HG02884 (cell line): ENCODE measurements around the gene DTNB.
"Not testable (repeated sequence)": the region's sequence is repeated elsewhere in the genome, so short reads cannot be mapped to it uniquely, and the experiment has no call there.

Experiments
- ATAC-seq: cut with Tn5 transposase; IDR thresholded peaks from one replicate; pipeline ENCODE4 v1.9.1; 2021; ENCODE audit warnings: mild to moderate bottlenecking, moderate library complexity; ENCODE audit not compliant: unreplicated experiment

Gene DTNB

GRCh38 chr2:25633801-25634200, 39.6 kb downstream of the DTNB start:
- ATAC-seq = not testable (repeated sequence)

- ATAC-seq = no peak
Observed at GRCh38 chr2:25632396-25632795, 41.0 kb downstream of the DTNB start.

GRCh38 chr2:25624635-25625034, 48.7 kb downstream of the DTNB start:
- ATAC-seq = no peak

DNA sequence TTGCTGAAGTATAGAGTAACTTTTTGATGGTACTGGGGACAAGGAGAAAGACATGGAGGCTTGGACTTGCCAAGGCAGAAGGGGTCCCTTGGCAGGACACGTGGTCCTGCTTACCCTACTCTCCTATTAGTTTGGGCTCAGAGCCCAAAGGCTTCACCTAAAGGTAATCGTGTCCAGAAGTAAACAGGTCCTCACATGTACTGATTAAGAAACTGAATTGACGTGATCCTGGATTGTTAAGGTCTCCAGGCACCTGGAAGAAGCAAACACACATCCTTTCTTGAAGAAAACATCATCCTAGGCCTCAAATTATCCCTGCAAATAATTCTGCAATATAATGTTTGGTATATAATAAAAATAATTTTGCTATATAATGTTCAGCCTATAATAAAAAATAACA, 50.0 kb downstream of the DTNB start:
- no peak for ATAC-seq

- ATAC-seq = no peak
Observed at GRCh38 chr2:25620711-25621110, 52.7 kb downstream of the DTNB start.

- ATAC-seq = no peak
Observed at GRCh38 chr2:25620077-25620476, 53.3 kb downstream of the DTNB start.

GRCh38 chr2:25619185-25619584, 54.2 kb downstream of the DTNB start:
- no peak for ATAC-seq

DNA sequence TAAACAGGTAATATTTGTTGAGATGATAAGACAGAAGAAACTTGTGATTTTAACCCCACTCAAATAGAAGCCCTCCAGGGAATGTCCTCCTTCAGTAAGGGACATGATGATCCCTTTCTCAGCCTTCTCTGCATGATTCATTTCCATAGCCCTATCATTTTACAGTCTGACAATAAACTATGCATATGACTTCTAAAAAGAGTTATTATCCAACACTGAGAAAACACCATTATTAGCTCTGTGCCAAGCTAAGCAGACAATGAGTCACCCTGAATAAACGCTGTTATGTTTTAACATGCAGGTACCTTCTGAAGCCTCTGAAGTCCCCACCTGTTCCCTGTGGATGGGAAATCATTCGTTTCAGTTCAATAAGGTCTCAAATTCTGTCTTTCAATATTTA, 54.7 kb downstream of the DTNB start:
- ATAC-seq = no peak

GRCh38 chr2:25617948-25618646, 55.3 kb downstream of the DTNB start:
- ATAC-seq = no peak

- ATAC-seq = no peak
Observed at GRCh38 chr2:25615920-25616319, 57.5 kb downstream of the DTNB start.

DNA sequence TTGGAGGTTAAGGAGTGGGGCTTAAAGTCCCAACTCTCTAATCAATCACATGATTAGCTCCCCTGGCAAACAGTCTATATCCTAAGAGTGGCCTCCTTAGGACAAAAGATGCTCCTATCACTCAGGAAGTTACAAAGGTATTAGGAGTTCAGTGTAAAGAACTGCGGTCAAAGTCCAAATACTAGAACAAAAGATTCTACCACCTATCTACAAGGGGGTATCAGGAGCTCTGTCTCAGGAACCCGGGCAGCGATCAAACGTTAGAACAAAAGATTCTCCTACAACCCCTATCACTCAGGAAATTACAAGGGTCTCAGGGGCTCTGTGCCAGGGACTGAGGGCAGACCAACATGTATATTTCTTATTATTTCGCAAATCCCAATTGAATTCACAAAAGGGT, 58.0 kb downstream of the DTNB start:
- ATAC-seq = no peak

- no peak for ATAC-seq
Observed at GRCh38 chr2:25614711-25615110, 58.7 kb downstream of the DTNB start.

- no peak for ATAC-seq
Observed at GRCh38 chr2:25608718-25609117, 64.7 kb downstream of the DTNB start.

- no peak for ATAC-seq
Observed at GRCh38 chr2:25606892-25607291, 66.5 kb downstream of the DTNB start.

GRCh38 chr2:25602333-25602723, 71.0 kb downstream of the DTNB start:
- no peak for ATAC-seq

- ATAC-seq = not testable (repeated sequence)
Observed at GRCh38 chr2:25601711-25602332, 71.6 kb downstream of the DTNB start.

GRCh38 chr2:25598911-25599310, 74.5 kb downstream of the DTNB start:
- ATAC-seq = no peak

- ATAC-seq = no peak
Observed at GRCh38 chr2:25598332-25598731, 75.0 kb downstream of the DTNB start.

GRCh38 chr2:25597881-25598280, 75.5 kb downstream of the DTNB start:
- no peak for ATAC-seq

- no peak for ATAC-seq
Observed at GRCh38 chr2:25596516-25597244, 76.7 kb downstream of the DTNB start.

DNA sequence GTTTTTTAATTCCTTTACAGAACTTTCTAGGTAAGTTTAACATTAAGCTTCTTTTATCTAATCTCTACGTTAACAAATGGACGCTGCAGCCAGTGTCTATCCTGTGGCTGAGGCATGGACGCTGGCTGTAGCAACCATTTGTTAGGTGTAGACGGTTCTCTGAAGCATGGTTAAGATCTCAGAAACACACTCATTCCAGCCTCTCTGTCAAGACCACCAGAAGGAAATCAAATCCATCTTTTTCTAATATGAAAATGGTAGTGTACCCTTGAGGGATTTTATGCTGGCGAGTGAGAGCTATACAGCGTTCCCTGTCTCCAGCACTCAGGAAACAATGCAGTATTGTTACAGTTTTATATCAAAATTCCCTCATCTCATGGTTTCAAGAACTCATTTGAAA, 78.0 kb downstream of the DTNB start:
- no peak for ATAC-seq

DNA sequence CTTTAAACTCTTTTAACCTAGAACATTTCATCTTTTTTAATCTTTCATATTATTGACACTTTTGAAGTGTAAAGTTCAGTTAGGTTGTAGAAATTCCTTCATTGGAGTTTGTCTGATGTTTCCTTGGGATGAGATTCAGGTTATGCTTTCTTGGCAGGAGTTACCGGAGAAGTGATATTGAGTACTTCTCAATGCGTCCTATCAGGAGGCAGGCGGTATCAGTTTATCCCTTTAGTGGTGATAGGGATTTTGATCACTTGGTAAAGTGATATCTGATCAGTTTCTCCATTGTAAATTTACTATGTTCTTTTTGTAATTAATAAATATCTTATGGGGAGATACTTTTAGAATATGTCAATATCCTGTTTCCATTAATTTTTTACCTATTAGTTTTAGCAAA, 78.4 kb downstream of the DTNB start:
- ATAC-seq = no peak
